A549 (cell line): ENCODE data around the gene NXPH1.

Experiments
- BCL3 ChIP-seq: fragments of >200 bp; sonication (Bioruptor Twin); formaldehyde crosslinking; IDR thresholded peaks from 3 replicates; pipeline ENCODE4 v1.6.1; 2016
- CBX2 ChIP-seq: fragments of 200-600 bp; sonication (generic); IDR thresholded peaks from 2 replicates; pipeline ENCODE4 v1.6.1; 2016; ENCODE audit warnings: low read depth, mild to moderate bottlenecking, borderline replicate concordance
- CHD4 ChIP-seq: fragments of 200-600 bp; sonication (generic); IDR thresholded peaks from 2 replicates; pipeline ENCODE4 v1.6.1; 2016; ENCODE audit warnings: antibody characterized with exemption, mild to moderate bottlenecking, borderline replicate concordance
- CTCF ChIP-seq: fragments of >200 bp; sonication (Bioruptor Twin); formaldehyde crosslinking; IDR thresholded peaks from 3 replicates; pipeline ENCODE4 v1.5.1; 2016
- ELK1 ChIP-seq: fragments of 150-350 bp; IDR thresholded peaks from 2 replicates; pipeline ENCODE4 v1.6.1; 2014; ENCODE audit warnings: low read depth, mild to moderate bottlenecking, low read length
- EP300 ChIP-seq, 2 experiments: fragments of >200 bp; sonication (Bioruptor Twin); formaldehyde crosslinking; IDR thresholded peaks; 2 replicates in 1 of 2; 3 replicates in 1 of 2; pipeline ENCODE4 v1.6.1; 2016 to 2017
- HDAC2 ChIP-seq: fragments of 200-600 bp; sonication (generic); IDR thresholded peaks from 2 replicates; pipeline ENCODE4 v1.6.1; 2016
- KDM1A ChIP-seq: fragments of 200-600 bp; sonication (generic); IDR thresholded peaks from 2 replicates; pipeline ENCODE4 v1.6.1; 2016; ENCODE audit warnings: low read depth, mild to moderate bottlenecking
- POLR2A ChIP-seq: IDR thresholded peaks from 2 replicates; pipeline ENCODE4 v1.6.1; 2012; ENCODE audit warnings: mild to moderate bottlenecking, low read length
- ZFP36 ChIP-seq: fragments of 450-650 bp; IDR thresholded peaks from 2 replicates; pipeline ENCODE4 v1.6.1; 2014; ENCODE audit warnings: borderline replicate concordance; ENCODE audit not compliant: partially characterized antibody

GRCh38 chr7:8612584-8612983, 179.2 kb downstream of the NXPH1 start:
- TF ChIP-seq CTCF (no peak), POLR2A (no peak), HDAC2 (no peak), BCL3 (no peak), ELK1 (no peak), CHD4 (no peak), ZFP36 (no peak), KDM1A (no peak), EP300 (IDR thresholded peaks at IDR 0.05) (no peak), CBX2 (no peak)
